Neural crest cell (in vitro differentiated cells): ENCODE data around the gene PAPPA2. TPM values are rescaled to one million over a fixed set of nuclear protein-coding genes. Genes with fewer than 3 reads are reported as not detected.

ENCODE experiments used
- DNase-seq: peaks from one replicate; pipeline ENCODE4 v3.0.0; 2021; ENCODE audit warnings: low read depth, mixed read lengths, low spot score
- H3K27ac Mint-ChIP-seq: one replicate; pipeline ENCODE4 v1.8.0; 2021; ENCODE audit warnings: mild to moderate bottlenecking, mixed read lengths; ENCODE audit not compliant: unreplicated experiment
- H3K27me3 Mint-ChIP-seq: 2 replicates; pipeline ENCODE4 v1.8.0; 2021; ENCODE audit warnings: low read depth, mild to moderate bottlenecking, mixed read lengths
- H3K36me3 Mint-ChIP-seq: 2 replicates; pipeline ENCODE4 v1.8.0; 2021; ENCODE audit warnings: low read depth, mild to moderate bottlenecking, mixed read lengths
- H3K4me1 Mint-ChIP-seq: 2 replicates; pipeline ENCODE4 v1.8.0; 2021; ENCODE audit warnings: mixed read lengths
- H3K4me3 Mint-ChIP-seq: one replicate; pipeline ENCODE4 v1.8.0; 2021; ENCODE audit warnings: mild to moderate bottlenecking, mixed read lengths
- H3K9me3 Mint-ChIP-seq: 2 replicates; pipeline ENCODE4 v1.8.0; 2021; ENCODE audit warnings: mixed read lengths
- total RNA-seq: library from RNA; stranded (reverse); gene quantifications from 2 replicates; pipeline ENCODE4 v1.2.1, GENCODE V29; 2021
- TF ChIP-seq, protein P1 (sequence below): fragments of 200-600 bp; sonication (generic); conservative IDR thresholded peaks from 2 replicates; pipeline ENCODE4 v1.5.0; 2021; ENCODE audit warnings: antibody characterized with exemption, mild to moderate bottlenecking

The PAPPA2 gene
- total RNA-seq, 1 donor from 2014 or later, result 0.79 TPM

DNA sequence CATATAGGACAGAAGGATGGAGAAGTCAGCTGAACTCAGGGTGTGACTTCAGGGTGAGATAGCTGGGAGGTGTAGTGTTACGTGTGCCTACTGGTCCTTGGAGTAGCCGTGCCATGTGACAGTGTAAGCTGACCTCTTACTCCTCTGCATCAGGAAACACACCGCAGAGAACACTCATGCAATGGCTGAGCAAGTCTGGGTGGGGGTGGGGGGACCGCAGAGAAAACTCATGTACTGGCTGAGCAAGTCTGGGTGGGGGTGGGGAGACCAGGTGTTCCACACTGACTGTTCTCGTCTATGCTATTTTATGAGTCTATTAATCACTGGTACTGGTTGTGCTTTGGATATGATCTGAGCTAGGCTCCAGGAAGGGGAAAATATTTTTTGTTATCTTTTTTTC, 233.1 kb downstream of the PAPPA2 start:
- Mint-ChIP-seq H3K27me3 (no peaks in the 10 kb centered on the region), H3K9me3 (no peaks in the 10 kb centered on the region), H3K27ac (no peak overlapping the region), H3K4me1 (no peaks in the 10 kb centered on the region), H3K4me3 (no peak overlapping the region), H3K36me3 (no peaks in the 10 kb centered on the region)
- no peak for DNase-seq
- TF ChIP-seq, protein P1, sequence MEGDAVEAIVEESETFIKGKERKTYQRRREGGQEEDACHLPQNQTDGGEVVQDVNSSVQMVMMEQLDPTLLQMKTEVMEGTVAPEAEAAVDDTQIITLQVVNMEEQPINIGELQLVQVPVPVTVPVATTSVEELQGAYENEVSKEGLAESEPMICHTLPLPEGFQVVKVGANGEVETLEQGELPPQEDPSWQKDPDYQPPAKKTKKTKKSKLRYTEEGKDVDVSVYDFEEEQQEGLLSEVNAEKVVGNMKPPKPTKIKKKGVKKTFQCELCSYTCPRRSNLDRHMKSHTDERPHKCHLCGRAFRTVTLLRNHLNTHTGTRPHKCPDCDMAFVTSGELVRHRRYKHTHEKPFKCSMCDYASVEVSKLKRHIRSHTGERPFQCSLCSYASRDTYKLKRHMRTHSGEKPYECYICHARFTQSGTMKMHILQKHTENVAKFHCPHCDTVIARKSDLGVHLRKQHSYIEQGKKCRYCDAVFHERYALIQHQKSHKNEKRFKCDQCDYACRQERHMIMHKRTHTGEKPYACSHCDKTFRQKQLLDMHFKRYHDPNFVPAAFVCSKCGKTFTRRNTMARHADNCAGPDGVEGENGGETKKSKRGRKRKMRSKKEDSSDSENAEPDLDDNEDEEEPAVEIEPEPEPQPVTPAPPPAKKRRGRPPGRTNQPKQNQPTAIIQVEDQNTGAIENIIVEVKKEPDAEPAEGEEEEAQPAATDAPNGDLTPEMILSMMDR, result no peak

DNA sequence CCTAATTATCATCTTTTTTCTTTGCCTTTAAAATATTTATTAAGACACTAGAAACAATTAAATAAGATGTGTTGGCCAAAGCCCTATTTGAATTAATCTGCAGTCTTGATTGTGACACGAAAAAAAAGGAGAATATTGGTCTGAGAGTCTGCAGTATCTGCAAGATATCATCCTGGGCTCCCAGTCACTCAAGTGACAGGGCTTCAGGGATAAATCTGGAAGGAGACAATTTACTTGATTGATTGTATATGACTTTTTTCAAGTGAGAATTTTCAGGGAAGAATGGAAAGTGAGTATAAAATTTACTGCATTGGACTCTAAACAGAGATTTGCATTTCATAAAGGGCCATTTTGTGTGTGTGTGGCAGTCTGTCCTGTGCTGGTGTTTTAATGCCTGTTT, 233.7 kb downstream of the PAPPA2 start:
- Mint-ChIP-seq H3K4me1 (no peaks in the 10 kb centered on the region), H3K27me3 (no peaks in the 10 kb centered on the region), H3K9me3 (no peaks in the 10 kb centered on the region), H3K36me3 (no peaks in the 10 kb centered on the region), H3K4me3 (no peak overlapping the region), H3K27ac (no peak overlapping the region)
- DNase-seq, result no peak
- TF ChIP-seq, protein P1, result no peak

GRCh38 chr1:176699821-176700220, 236.8 kb downstream of the PAPPA2 start:
- no peak for DNase-seq
- Mint-ChIP-seq H3K9me3 (peaks cover 2% of the 10 kb centered on the region), H3K4me1 (no peaks in the 10 kb centered on the region), H3K27ac (no peak overlapping the region), H3K27me3 (no peaks in the 10 kb centered on the region), H3K4me3 (no peak overlapping the region), H3K36me3 (no peaks in the 10 kb centered on the region)
- TF ChIP-seq, protein P1, result no peak

DNA sequence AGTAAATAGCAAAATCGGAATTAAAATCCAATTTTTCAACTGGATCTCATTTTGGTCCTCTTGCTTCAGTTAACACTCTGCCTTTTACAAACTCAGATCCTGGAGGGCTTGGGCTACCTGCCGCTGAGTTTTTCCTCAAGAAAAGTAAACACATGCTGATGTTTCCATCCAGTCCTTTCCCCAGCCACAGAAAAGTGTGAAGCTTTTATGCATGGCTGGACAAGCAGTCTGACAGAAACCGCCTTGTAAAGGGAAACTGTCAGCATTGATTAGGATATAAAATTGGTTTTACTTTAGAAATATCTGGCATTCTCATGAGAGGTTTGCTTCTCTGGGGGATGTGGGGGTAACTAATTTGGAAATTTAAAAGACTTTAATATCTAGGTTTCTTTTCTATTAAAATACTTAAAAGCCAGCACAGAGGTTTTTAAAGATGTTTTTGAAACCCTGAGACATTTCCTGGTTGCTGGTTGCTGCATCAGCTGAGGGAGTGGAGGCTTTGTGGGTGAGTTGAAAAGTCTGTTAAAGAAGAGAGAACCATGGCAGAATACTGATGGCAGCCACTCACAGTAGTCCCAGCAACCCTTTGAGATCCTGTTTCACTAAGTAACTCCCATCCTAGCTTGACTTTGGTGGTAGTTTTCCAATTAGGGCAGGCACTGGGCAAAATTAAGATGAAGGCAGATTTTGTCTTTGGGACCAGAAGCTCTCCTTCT, 238.3 kb downstream of the PAPPA2 start:
- Mint-ChIP-seq H3K9me3 (peaks cover 2% of the 10 kb centered on the region), H3K27me3 (peaks cover 3% of the 10 kb centered on the region), H3K36me3 (no peaks in the 10 kb centered on the region), H3K4me3 (no peak overlapping the region), H3K4me1 (no peaks in the 10 kb centered on the region), H3K27ac (no peak overlapping the region)
- TF ChIP-seq, protein P1, result no peak
- no peak for DNase-seq

DNA sequence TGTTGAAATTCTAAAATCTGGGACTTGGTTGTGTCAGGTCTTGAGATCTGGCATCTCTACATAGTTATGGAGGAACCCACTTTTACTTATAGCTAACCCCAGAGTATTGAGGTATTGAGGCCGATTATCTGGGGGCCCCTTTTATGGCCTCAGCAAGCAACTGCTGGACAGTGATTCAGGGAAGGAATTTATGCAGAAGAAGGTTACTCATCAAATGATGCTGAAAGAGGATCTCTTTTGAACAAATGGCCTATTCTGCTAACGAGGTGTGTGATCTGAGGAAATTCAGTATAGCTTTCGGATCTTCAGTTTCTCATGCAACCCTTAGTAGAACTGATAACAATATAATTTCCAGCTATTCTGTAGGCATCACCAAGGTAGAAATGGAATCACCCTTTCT, 239.9 kb downstream of the PAPPA2 start:
- no peak for DNase-seq
- Mint-ChIP-seq H3K36me3 (no peaks in the 10 kb centered on the region), H3K27me3 (peaks cover 4% of the 10 kb centered on the region), H3K4me1 (no peaks in the 10 kb centered on the region), H3K4me3 (no peak overlapping the region), H3K9me3 (peaks cover 2% of the 10 kb centered on the region), H3K27ac (no peak overlapping the region)
- TF ChIP-seq, protein P1, result no peak
